Lower leg skin (tissue), 4 donors: ENCODE results near the gene SNX6. TPM values are rescaled to one million over a fixed set of nuclear protein-coding genes. Genes with fewer than 3 reads are reported as not detected.

Experiments used
- DNase-seq, 2 donors: peaks; one replicate each; pipeline ENCODE4 v3.0.0-alpha.2; 2019; ENCODE audit warnings: low spot score in 2 of 2
- H3K4me3 ChIP-seq: fragments of 200-600 bp; sonication (generic); 2 replicates; pipeline ENCODE4 v1.5.1; 2017; ENCODE audit warnings: mild to moderate bottlenecking, low read depth; ENCODE audit not compliant: poor library complexity, severe bottlenecking
- CTCF ChIP-seq, 3 donors: fragments of 450-650 bp; IDR thresholded peaks; one replicate each; pipeline ENCODE4 v1.5.1; 2016; ENCODE audit warnings: antibody characterized with exemption in 3 of 3, mild to moderate bottlenecking in 3 of 3, moderate library complexity in 2 of 3
- POLR2A ChIP-seq, 2 donors: fragments of 450-650 bp; IDR thresholded peaks; one replicate each; pipeline ENCODE4 v1.6.1; 2016 to 2017; ENCODE audit warnings: antibody characterized with exemption in 2 of 2, mild to moderate bottlenecking in 1 of 2, moderate library complexity in 1 of 2
- WGBS, 2 donors: methylation state at CpG; one replicate each; pipeline ENCODE4 v1.1.5; 2018; 5-methylcytosine and 5-hydroxymethylcytosine counted together
- intact Hi-C: fragments of 100-400 bp; cut with DNase I; formaldehyde crosslinking; loops from one replicate; pipeline ENCODE4 v1.15.0; 2023; ENCODE audit warnings: low total_unique reads
- total RNA-seq, 4 donors: library from RNA; depleted of rRNA; stranded (reverse); fragments of >200 nt; gene quantifications; one replicate each; pipeline ENCODE4 v1.1.0, GENCODE V29; 2016

Gene SNX6
- total RNA-seq, 4 donors from 2014 or later = 66.9 to 74.6 (median 73.5) TPM

- no peak overlapping the region for H3K4me3 ChIP-seq
- 70 to 76% methylated on average over 6 of the region's 6 CpGs for WGBS, 2 donors
- intact Hi-C loops = no loop called here
- DNase-seq = peak in 1 of 2 donors; percentile 18
- TF ChIP-seq CTCF (IDR thresholded peaks at IDR 0.05) (no peak), POLR2A (IDR thresholded peaks at IDR 0.05) (no peak)
Observed at GRCh38 chr14:34671716-34672115, 41.8 kb upstream of the SNX6 start.

- 78 to 91% methylated on average over 2 of the region's 2 CpGs for WGBS, 2 donors
- peak in 1 of 2 donors; percentile 26 for DNase-seq
- no peak overlapping the region for H3K4me3 ChIP-seq
- TF ChIP-seq CTCF (IDR thresholded peaks at IDR 0.05) (no peak), POLR2A (IDR thresholded peaks at IDR 0.05) (no peak)
- intact Hi-C loops = loop anchor here (2.0 kb wide), 1 partner anchor 55 kb away; no protein-coding TSS in a partner anchor
Observed at GRCh38 chr14:34668111-34668510, 38.2 kb upstream of the SNX6 start.

GRCh38 chr14:34667007-34667406 is 37.1 kb upstream of the SNX6 start:
- H3K4me3 ChIP-seq = no peak overlapping the region
- intact Hi-C loops = no loop called here
- TF ChIP-seq POLR2A (IDR thresholded peaks at IDR 0.05) = no peak
- no peak for TF ChIP-seq CTCF (IDR thresholded peaks at IDR 0.05)
- peak in 1 of 2 donors; percentile 31 for DNase-seq
- 92 to 94% methylated on average over 7 of the region's 7 CpGs for WGBS, 2 donors

DNA sequence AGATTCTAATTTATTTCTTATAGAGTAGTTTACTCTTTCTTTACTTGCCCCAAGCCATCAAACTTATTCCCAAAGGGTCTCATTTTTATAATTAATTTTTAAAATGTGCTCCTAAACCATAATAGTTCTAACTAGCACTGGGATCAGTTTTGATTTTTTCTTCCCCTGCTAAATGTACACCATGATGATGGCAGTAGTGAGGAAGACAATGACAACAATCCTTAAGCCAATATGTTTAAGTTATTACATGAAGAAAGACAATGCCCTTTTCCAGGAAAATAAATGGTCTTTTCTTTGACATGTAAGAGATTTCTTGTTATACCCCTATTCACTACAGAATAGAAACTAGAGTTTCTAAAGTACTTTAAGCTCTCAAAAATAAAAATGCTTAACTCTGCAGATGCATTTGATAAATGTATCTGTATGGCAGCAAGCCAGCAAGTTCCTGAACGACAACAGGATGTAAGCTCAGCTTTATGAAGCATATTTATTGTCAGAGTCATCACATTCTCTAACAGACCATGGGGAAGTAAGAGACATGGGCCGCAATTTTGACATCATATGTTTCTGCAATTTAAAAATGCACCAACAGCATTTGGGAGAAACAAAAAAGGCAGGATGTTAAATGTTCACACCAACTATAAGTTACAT is 36.0 kb upstream of the SNX6 start:
- no peak for TF ChIP-seq CTCF (IDR thresholded peaks at IDR 0.05)
- no peak for TF ChIP-seq POLR2A (IDR thresholded peaks at IDR 0.05)
- WGBS, 2 donors = 33 to 43% methylated on average over 2 of the region's 2 CpGs
- peak in 1 of 2 donors; percentile 54 for DNase-seq

DNA sequence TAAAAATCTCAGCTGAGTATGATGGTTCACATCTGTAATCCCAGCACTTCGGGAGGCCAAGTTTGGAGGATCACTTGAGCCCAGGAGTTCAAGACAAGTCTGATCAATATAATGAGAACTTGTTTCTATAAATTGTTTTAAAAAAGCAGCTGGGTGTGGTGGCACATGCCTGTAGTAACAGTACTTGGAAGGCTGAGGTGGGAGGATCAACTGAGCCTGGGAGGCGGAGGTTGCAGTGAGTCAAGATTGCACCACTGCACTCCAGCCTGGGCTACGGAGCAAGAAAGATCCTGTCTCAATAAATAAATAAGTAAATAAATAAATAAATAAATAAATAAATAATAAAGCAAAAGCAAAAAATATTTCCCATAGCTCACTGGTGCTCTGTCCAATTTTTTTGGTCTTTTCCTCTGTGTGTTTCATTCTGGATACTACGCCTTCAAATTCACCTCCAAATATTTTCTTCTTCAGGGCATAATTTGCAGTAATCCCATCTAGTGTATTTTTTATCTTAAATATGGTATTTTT is 32.7 kb upstream of the SNX6 start:
- no peak for DNase-seq
- no peak overlapping the region for H3K4me3 ChIP-seq
- intact Hi-C loops = loop anchor here (5.0 kb wide), 1 partner anchor 465 kb away; no protein-coding TSS in a partner anchor
- TF ChIP-seq CTCF (IDR thresholded peaks at IDR 0.05) = no peak
- TF ChIP-seq POLR2A (IDR thresholded peaks at IDR 0.05) = no peak
- 72 to 81% methylated on average over 4 of the region's 4 CpGs for WGBS, 2 donors

More for the DNA sequence above, 36.0 kb upstream of the SNX6 start:
- intact Hi-C loops = no loop called here
- H3K4me3 ChIP-seq = no peak overlapping the region
